MM.1S (cell line): ENCODE measurements around the gene IL26.

Source experiments
- DNase-seq: peaks from one replicate; pipeline ENCODE4 v3.0.0-alpha.2; 2015
- H2AFZ ChIP-seq: fragments of 300-600 bp; sonication (generic); 2 replicates; pipeline ENCODE4 v1.6.0; 2016; ENCODE audit warnings: antibody characterized with exemption, low read length
- H3F3A ChIP-seq: fragments of 300-600 bp; sonication (generic); 2 replicates; pipeline ENCODE4 v1.6.1; 2016; ENCODE audit warnings: mild to moderate bottlenecking, antibody characterized with exemption, low read length, moderate library complexity, mixed read lengths; ENCODE audit not compliant: insufficient read depth
- H3K27ac ChIP-seq: fragments of 300-600 bp; sonication (generic); 2 replicates; pipeline ENCODE4 v1.5.1; 2016; ENCODE audit warnings: mild to moderate bottlenecking, low read length
- H3K27me3 ChIP-seq: fragments of 300-600 bp; sonication (generic); replicated peaks from 2 replicates; pipeline ENCODE4 v1.6.0; 2016; ENCODE audit warnings: low read length; ENCODE audit not compliant: insufficient read depth
- H3K36me3 ChIP-seq: fragments of 300-600 bp; sonication (generic); replicated peaks from 2 replicates; pipeline ENCODE4 v1.6.1; 2016; ENCODE audit warnings: mild to moderate bottlenecking, low read length, mixed read lengths; ENCODE audit not compliant: insufficient read depth
- H3K4me1 ChIP-seq: fragments of 300-600 bp; sonication (generic); 2 replicates; pipeline ENCODE4 v1.6.1; 2016; ENCODE audit warnings: low read length, mixed read lengths
- H3K4me2 ChIP-seq: fragments of 300-600 bp; sonication (generic); 2 replicates; pipeline ENCODE4 v1.6.0; 2016; ENCODE audit warnings: low read depth, low read length
- H3K4me3 ChIP-seq: fragments of 300-600 bp; sonication (generic); 2 replicates; pipeline ENCODE4 v1.5.1; 2016; ENCODE audit warnings: low read length, mixed read lengths
- H3K79me2 ChIP-seq: fragments of 300-600 bp; sonication (generic); 2 replicates; pipeline ENCODE4 v1.6.1; 2016; ENCODE audit warnings: mixed run types, low read length, mixed read lengths
- H3K9ac ChIP-seq: fragments of 300-600 bp; sonication (generic); 2 replicates; pipeline ENCODE4 v1.6.1; 2016; ENCODE audit warnings: low read length, mixed read lengths
- H3K9me2 ChIP-seq: fragments of 300-600 bp; sonication (generic); replicated peaks from 2 replicates; pipeline ENCODE4 v1.6.1; 2016; ENCODE audit warnings: mild to moderate bottlenecking, low read length, mixed read lengths; ENCODE audit not compliant: insufficient read depth
- H3K9me3 ChIP-seq: fragments of 300-600 bp; sonication (generic); replicated peaks from 2 replicates; pipeline ENCODE4 v1.6.1; 2016; ENCODE audit warnings: mild to moderate bottlenecking, low read length, mixed read lengths; ENCODE audit not compliant: insufficient read depth
- H4K20me1 ChIP-seq: fragments of 300-600 bp; sonication (generic); 2 replicates; pipeline ENCODE4 v1.6.1; 2016; ENCODE audit warnings: mild to moderate bottlenecking, low read length, moderate library complexity, mixed read lengths; ENCODE audit not compliant: insufficient read depth
- EZH2 ChIP-seq: fragments of 300-600 bp; sonication (generic); optimal IDR thresholded peaks from 2 replicates; pipeline ENCODE3; 2017; ENCODE audit warnings: low read depth, mild to moderate bottlenecking, antibody characterized with exemption, low read length, mixed read lengths
- EZH2phosphoT487 ChIP-seq: fragments of 300-600 bp; sonication (generic); IDR thresholded peaks from 2 replicates; pipeline ENCODE4 v1.6.1; 2018; ENCODE audit warnings: antibody characterized with exemption, low read length
- TF ChIP-seq, protein P1 (sequence below): fragments of 300-600 bp; sonication (generic); IDR thresholded peaks from 2 replicates; pipeline ENCODE4 v1.5.1; 2016; ENCODE audit warnings: antibody characterized with exemption, low read length, mixed read lengths

Gene IL26

DNA sequence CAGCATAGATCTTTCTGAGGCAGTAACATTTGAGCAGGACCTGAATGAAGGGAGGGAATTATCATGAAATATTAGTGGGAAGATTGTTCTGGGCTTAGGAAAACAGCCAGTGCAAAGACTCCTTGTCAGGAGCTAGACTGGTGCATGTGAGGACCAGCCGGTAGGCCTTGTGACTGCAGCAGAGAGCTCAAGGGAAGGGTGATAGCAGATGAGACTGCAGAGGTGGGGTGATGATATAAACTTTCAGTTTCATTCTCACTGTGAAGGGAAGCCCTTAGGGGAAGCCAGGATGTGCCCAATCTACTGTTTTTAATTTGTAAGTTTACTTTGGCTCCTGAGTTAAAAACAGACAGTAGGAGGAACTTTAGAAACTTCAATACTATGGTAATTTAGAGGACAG is 15.4 kb upstream of the IL26 start:
- Histone ChIP-seq H3K27ac (peak overlapping the region; percentile 60; the same call in 1 of the 2 replicates), H3K9me3 (no peaks in the 10 kb centered on the region), H3K4me3 (peak overlapping the region; percentile 20; the same call in 1 of the 2 replicates), H3K4me2 (peak overlapping the region; percentile 67), H3K36me3 (no peaks in the 10 kb centered on the region), H3K79me2 (no peaks in the 10 kb centered on the region), H3K27me3 (no peaks in the 10 kb centered on the region), H3F3A (peaks cover 10% of the 10 kb centered on the region), H4K20me1 (no peaks in the 10 kb centered on the region), H2AFZ (peak overlapping the region; percentile 77), H3K4me1 (peaks cover 28% of the 10 kb centered on the region), H3K9me2 (no peaks in the 10 kb centered on the region), H3K9ac (peak overlapping the region; percentile 20; the same call in 1 of the 2 replicates)
- TF ChIP-seq, protein P1, sequence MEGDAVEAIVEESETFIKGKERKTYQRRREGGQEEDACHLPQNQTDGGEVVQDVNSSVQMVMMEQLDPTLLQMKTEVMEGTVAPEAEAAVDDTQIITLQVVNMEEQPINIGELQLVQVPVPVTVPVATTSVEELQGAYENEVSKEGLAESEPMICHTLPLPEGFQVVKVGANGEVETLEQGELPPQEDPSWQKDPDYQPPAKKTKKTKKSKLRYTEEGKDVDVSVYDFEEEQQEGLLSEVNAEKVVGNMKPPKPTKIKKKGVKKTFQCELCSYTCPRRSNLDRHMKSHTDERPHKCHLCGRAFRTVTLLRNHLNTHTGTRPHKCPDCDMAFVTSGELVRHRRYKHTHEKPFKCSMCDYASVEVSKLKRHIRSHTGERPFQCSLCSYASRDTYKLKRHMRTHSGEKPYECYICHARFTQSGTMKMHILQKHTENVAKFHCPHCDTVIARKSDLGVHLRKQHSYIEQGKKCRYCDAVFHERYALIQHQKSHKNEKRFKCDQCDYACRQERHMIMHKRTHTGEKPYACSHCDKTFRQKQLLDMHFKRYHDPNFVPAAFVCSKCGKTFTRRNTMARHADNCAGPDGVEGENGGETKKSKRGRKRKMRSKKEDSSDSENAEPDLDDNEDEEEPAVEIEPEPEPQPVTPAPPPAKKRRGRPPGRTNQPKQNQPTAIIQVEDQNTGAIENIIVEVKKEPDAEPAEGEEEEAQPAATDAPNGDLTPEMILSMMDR, result no peak
- TF ChIP-seq EZH2 (no peak), EZH2phosphoT487 (no peak)
- DNase-seq, result peak; percentile 89

GRCh38 chr12:68240079-68240478 is 14.5 kb upstream of the IL26 start:
- Histone ChIP-seq H3K36me3 (no peaks in the 10 kb centered on the region), H3K27ac (no peak overlapping the region), H4K20me1 (no peaks in the 10 kb centered on the region), H3K27me3 (no peaks in the 10 kb centered on the region), H3K9ac (no peak overlapping the region), H2AFZ (no peak overlapping the region), H3K79me2 (no peaks in the 10 kb centered on the region), H3K4me2 (no peak overlapping the region), H3K4me1 (peaks cover 28% of the 10 kb centered on the region), H3K9me3 (no peaks in the 10 kb centered on the region), H3K9me2 (no peaks in the 10 kb centered on the region), H3K4me3 (no peak overlapping the region), H3F3A (peaks cover 10% of the 10 kb centered on the region)
- DNase-seq, result no peak
- TF ChIP-seq, protein P1, result no peak
- TF ChIP-seq EZH2 (no peak), EZH2phosphoT487 (no peak)

GRCh38 chr12:68239309-68239982 is 13.8 kb upstream of the IL26 start:
- H3K27me3 ChIP-seq, result no peaks in the 10 kb centered on the region
- TF ChIP-seq EZH2 (no peak), EZH2phosphoT487 (no peak)
- TF ChIP-seq, protein P1, result no peak
- no peaks in the 10 kb centered on the region for H3K9me3 ChIP-seq
- no peak overlapping the region for H3K4me2 ChIP-seq
- H3F3A ChIP-seq, result peaks cover 10% of the 10 kb centered on the region
- H3K9me2 ChIP-seq, result no peaks in the 10 kb centered on the region
- no peak overlapping the region for H3K27ac ChIP-seq
- H3K36me3 ChIP-seq, result no peaks in the 10 kb centered on the region
- no peak for DNase-seq
- H4K20me1 ChIP-seq, result no peaks in the 10 kb centered on the region
- no peak overlapping the region for H2AFZ ChIP-seq
- peaks cover 28% of the 10 kb centered on the region for H3K4me1 ChIP-seq
- H3K4me3 ChIP-seq, result no peak overlapping the region
- H3K79me2 ChIP-seq, result no peaks in the 10 kb centered on the region
- no peak overlapping the region for H3K9ac ChIP-seq
